Measurements from ENCODE around the gene NCLN. TPM values are rescaled to one million over a fixed set of nuclear protein-coding genes. Genes with fewer than 3 reads are reported as not detected.
"Not testable (repeated sequence)": the region's sequence is repeated elsewhere in the genome, so short reads cannot be mapped to it uniquely, and the experiment has no call there.

NCLN gene
- total RNA-seq, 1 experiment from 2014 or later: 33.7 TPM

GRCh38 chr19:3154957-3155736 is 30.6 kb upstream of the NCLN start:
- DNase-seq (ENCODE audit: low spot score): peak; percentile 95

- DNase-seq (ENCODE audit: low spot score): no peak
Measured at GRCh38 chr19:3157096-3157845, 28.5 kb upstream of the NCLN start.

- DNase-seq (ENCODE audit: low spot score): no peak
Measured at GRCh38 chr19:3159565-3159964, 26.2 kb upstream of the NCLN start.

- DNase-seq (ENCODE audit: low spot score): no peak
Measured at GRCh38 chr19:3160219-3160618, 25.5 kb upstream of the NCLN start.

GRCh38 chr19:3161453-3161852 is 24.3 kb upstream of the NCLN start:
- DNase-seq (ENCODE audit: low spot score): no peak

- peak; percentile 43 for DNase-seq (ENCODE audit: low spot score)
Measured at GRCh38 chr19:3162418-3163229, 23.1 kb upstream of the NCLN start.

GRCh38 chr19:3163230-3163886 is 22.4 kb upstream of the NCLN start:
- DNase-seq (ENCODE audit: low spot score): peak; percentile 59

- DNase-seq (ENCODE audit: low spot score): no peak
Measured at GRCh38 chr19:3163943-3164342, 21.8 kb upstream of the NCLN start.

GRCh38 chr19:3167533-3168272 is 18.0 kb upstream of the NCLN start:
- no peak for DNase-seq (ENCODE audit: low spot score)

- no peak for DNase-seq (ENCODE audit: low spot score)
Measured at GRCh38 chr19:3171894-3172672, 13.6 kb upstream of the NCLN start.

GRCh38 chr19:3172673-3173000 is 13.1 kb upstream of the NCLN start:
- DNase-seq (ENCODE audit: low spot score): not testable (repeated sequence)

GRCh38 chr19:3175781-3176714 is 9.7 kb upstream of the NCLN start:
- DNase-seq (ENCODE audit: low spot score): peak; percentile 62

GRCh38 chr19:3176715-3177501 is 8.8 kb upstream of the NCLN start:
- peak; percentile 57 for DNase-seq (ENCODE audit: low spot score)

GRCh38 chr19:3178377-3178972 is 7.3 kb upstream of the NCLN start, which contains the start of gene S1PR4:
Gene S1PR4 (plus strand): TSS chr19:3178769. CDS start chr19:3178793, 24 bp downstream.
- DNase-seq (ENCODE audit: low spot score): no peak

GRCh38 chr19:3178973-3179738 is 6.6 kb upstream of the NCLN start:
- DNase-seq (ENCODE audit: low spot score): no peak

- DNase-seq (ENCODE audit: low spot score): no peak
Measured at GRCh38 chr19:3179739-3180293, 5.9 kb upstream of the NCLN start.
